Heart left ventricle (tissue), 16 donors: ENCODE results near the gene PEA15. TPM values are rescaled to one million over a fixed set of nuclear protein-coding genes. Genes with fewer than 3 reads are reported as not detected.

ENCODE experiments used
- ATAC-seq, 4 donors: fragments of 200-7000 bp; cut with Tn5 transposase; one replicate each; pipeline ENCODE4 v1.9.1; 2020 to 2022; ENCODE audit warnings: moderate library complexity in 4 of 4, mild to moderate bottlenecking in 3 of 4, moderate number of reproducible peaks in 1 of 4
- DNase-seq, 5 donors: peaks; one replicate each; pipeline ENCODE4 v3.0.0-alpha.2; 2020
- H3K27ac ChIP-seq, 12 donors: fragments of 200-600 bp; sonication (generic) in 4 of 12; one replicate each; pipeline versions ENCODE4 v1.5.0 to v1.8.0; 2016 to 2022; ENCODE audit warnings: mild to moderate bottlenecking in 2 of 12
- H3K27me3 ChIP-seq, 9 donors: fragments of 200-600 bp; sonication (generic) in 2 of 9; one replicate each; pipeline versions ENCODE4 v1.5.1 to v1.8.0; 2016 to 2022; ENCODE audit warnings: mild to moderate bottlenecking in 3 of 9
- H3K36me3 ChIP-seq, 9 donors: fragments of 200-600 bp; sonication (generic) in 2 of 9; one replicate each; pipeline versions ENCODE4 v1.5.0 to v1.8.0; 2018 to 2022; ENCODE audit warnings: mild to moderate bottlenecking in 2 of 9
- H3K4me1 ChIP-seq, 12 donors: fragments of 200-600 bp; sonication (generic) in 4 of 12; one replicate each; pipeline versions ENCODE4 v1.5.0 to v1.8.0; 2016 to 2022; ENCODE audit warnings: mild to moderate bottlenecking in 3 of 12
- H3K4me3 ChIP-seq, 12 donors: fragments of 200-600 bp; sonication (generic) in 4 of 12; one replicate each; pipeline versions ENCODE4 v1.5.0 to v1.8.0; 2017 to 2022; ENCODE audit warnings: mild to moderate bottlenecking in 9 of 12, moderate library complexity in 4 of 12
- H3K9me3 ChIP-seq, 12 donors: fragments of 200-600 bp; sonication (generic) in 4 of 12; one replicate each; pipeline versions ENCODE4 v1.5.0 to v1.8.0; 2016 to 2022; ENCODE audit warnings: mild to moderate bottlenecking in 1 of 12
- CTCF ChIP-seq, 12 donors: fragments of 200-600 bp; sonication (generic) in 4 of 12; IDR thresholded peaks; one replicate each; pipeline versions ENCODE4 v1.5.0 to v1.8.0; 2018 to 2022; ENCODE audit warnings: antibody characterized with exemption in 12 of 12, mild to moderate bottlenecking in 5 of 12
- POLR2A ChIP-seq, 2 donors: fragments of 450-650 bp; IDR thresholded peaks; one replicate each; pipeline ENCODE4 v1.6.1; 2017; ENCODE audit warnings: antibody characterized with exemption in 2 of 2, mild to moderate bottlenecking in 2 of 2, moderate library complexity in 2 of 2
- WGBS, 4 donors: extraction: QIAGEN DNeasy Blood & Tissue Kit in 2 of 4; methylation state at CpG; one replicate each; pipeline versions ENCODE4 v1.1.5 to v1.1.7; 2013 to 2018; 5-methylcytosine and 5-hydroxymethylcytosine counted together
- intact Hi-C, 10 donors: fragments of 100-400 bp; cut with DNase I; formaldehyde crosslinking; loops; one replicate each; pipeline versions ENCODE4 v1.11.1 to v1.14.2; 2022
- polyA plus RNA-seq, 2 donors: library from polyadenylated mRNA; stranded (reverse); fragments of 200-250 nt; gene quantifications; one replicate each; pipeline ENCODE4 v1.2.3, GENCODE V29; 2013
- total RNA-seq, 9 donors: library from RNA; depleted of rRNA in 2 of 9; stranded (reverse); fragments of >200 nt in 2 of 9; fragmentation: NEBNext Ultra II Directional in 3 of 9; extraction: Animal tissue kit (Norgen Biotek cat#: 25700) in 3 of 9; gene quantifications; one replicate each; pipeline versions ENCODE4 v1.1.0 to v1.2.4, GENCODE V29; 2016 to 2023
- donor health status: ischemic (EF 13 %, LVEDD 7.1; RV severe dilation, severe dysfunction).
- donor health status: healthy with polysubstance abuse.
- donor health status: DM: no; HTN: yes; CAD: no.
- donor health status: DM: no; HTN: no; CAD: no.
- donor health status: ischemic (EF 25% LVEDD 6.9; RV normal size, moderate dysfunction).
- donor health status: ischemic (EF 25% LVEDD 5.7; RV mildly dilated, moderate dysfunction).
- donor health status: healthy.
- donor health status: DM: yes; HTN: yes; CAD: no.
- donor health status: ischemic (EF 35%, LVEDD 5.7; RV mildly dilated, moderate dysfunction).
- donor health status: nonischemic (EF 11% LVEDD 7.7; RV severe dilation, severe dysfunction).
- donor health status: DM: yes; HTN: yes; CAD: no.
- donor health status: PGD.
- donor health status: ischemic (EF 29% LVEDD 5.4; RV normal size, mild dysfunction).
- donor health status: nonischemic (EF 23%, LVEDD 6.1; RV moderate dilation, normal function).

Gene PEA15
- total and polyA plus RNA-seq, 11 donors, result 134 to 1,078 (median 290) TPM

- H3K36me3 ChIP-seq, result peaks cover 0 to 100% (median 98%) of the 10 kb centered on the region in 9 donors
- no peaks in the 10 kb centered on the region for H3K27me3 ChIP-seq
- ATAC-seq (peak in 3 of 4 donors; percentile 34 to 66 (median 58)), DNase-seq (no peak)
- H3K27ac ChIP-seq, result no peak overlapping the region
- 57 to 72% (median 64%) methylated on average over 5 of the region's 5 CpGs for WGBS, 4 donors
- H3K9me3 ChIP-seq, result no peaks in the 10 kb centered on the region
- peaks cover 2 to 26% (median 12%) of the 10 kb centered on the region in 12 donors for H3K4me1 ChIP-seq
- no peak overlapping the region for H3K4me3 ChIP-seq
- intact Hi-C loops, result no loop called here
- TF ChIP-seq CTCF (IDR thresholded peaks at IDR 0.05), result no peak
- TF ChIP-seq POLR2A (IDR thresholded peaks at IDR 0.05), result no peak
These were observed 33.2 kb downstream of the PEA15 start for GRCh38 chr1:160238408-160238807.

- H3K36me3 ChIP-seq, result peaks cover 0 to 95% (median 92%) of the 10 kb centered on the region in 9 donors
- ATAC-seq (peak in 1 of 4 donors; percentile 20), DNase-seq (no peak)
- no peak overlapping the region for H3K27ac ChIP-seq
- 93 to 96% (median 95%) methylated on average over 24 of the region's 24 CpGs for WGBS, 4 donors
- intact Hi-C loops, result loop anchor here in 3 of 10 donors (5.0 to 10.0 kb wide), 2 partner anchors 32 to 45 kb away; partner anchors contain the start of genes CASQ1 (in 2 of the 3) and PEA15 (in 1 of the 3)
- peaks cover 4 to 37% (median 23%) of the 10 kb centered on the region in 12 donors for H3K4me1 ChIP-seq
- no peaks in the 10 kb centered on the region for H3K9me3 ChIP-seq
- no peaks in the 10 kb centered on the region for H3K27me3 ChIP-seq
- H3K4me3 ChIP-seq, result no peak overlapping the region
- TF ChIP-seq POLR2A (IDR thresholded peaks at IDR 0.05) (no peak), CTCF (IDR thresholded peaks at IDR 0.05) (no peak)
These were observed 34.6 kb downstream of the PEA15 start for GRCh38 chr1:160239582-160240299.

- peak overlapping the region in 11 of 12 donors; percentile 9 to 60 (median 36) for H3K27ac ChIP-seq
- peak in 2 of 4 donors; percentile 22 to 29 for ATAC-seq
These were observed 38.6 kb downstream of the PEA15 start for GRCh38 chr1:160243767-160244166.

More at GRCh38 chr1:160243767-160244166, 38.6 kb downstream of the PEA15 start:
- no peak for DNase-seq
- intact Hi-C loops, result loop anchor here in 3 of 10 donors (5.0 to 10.0 kb wide), 2 partner anchors 36 to 49 kb away; partner anchors contain the start of genes CASQ1 (in 2 of the 3) and PEA15 (in 1 of the 3)
- Histone ChIP-seq H3K4me3 (no peak overlapping the region), H3K27me3 (no peaks in the 10 kb centered on the region), H3K9me3 (no peaks in the 10 kb centered on the region), H3K4me1 (peaks cover 7 to 55% (median 37%) of the 10 kb centered on the region in 12 donors), H3K36me3 (peaks cover 0 to 63% (median 51%) of the 10 kb centered on the region in 9 donors)
- TF ChIP-seq POLR2A (IDR thresholded peaks at IDR 0.05) (no peak), CTCF (IDR thresholded peaks at IDR 0.05) (no peak)
